Measurements from ENCODE around the gene NCAPH2. TPM values are rescaled to one million over a fixed set of nuclear protein-coding genes. Genes with fewer than 3 reads are reported as not detected.

The NCAPH2 gene
- total RNA-seq, 2 donors from 2014 or later = 27.4 to 71.5 TPM

- no peak for DNase-seq
- intact Hi-C loops (cut with DNase I) = no loop called here
- H3K27me3 ChIP-seq = no peaks in the 10 kb centered on the region
- H3K27ac ChIP-seq = no peak overlapping the region
- H3K9ac ChIP-seq (ENCODE audit: low read depth in 2 of 2, low read length in 2 of 2) = no peak overlapping the region
- TF ChIP-seq CTCF (IDR thresholded peaks at IDR 0.05) = no peak
- H3K4me1 ChIP-seq = peaks cover 31% of the 10 kb centered on the region
- no peaks in the 10 kb centered on the region for H3K9me3 ChIP-seq
- H3K36me3 ChIP-seq = peaks cover 40% of the 10 kb centered on the region
- H3K4me3 ChIP-seq = no peak overlapping the region
Measured at GRCh38 chr22:50467341-50467740, 40.7 kb upstream of the NCAPH2 start.

- DNase-seq = no peak
- intact Hi-C loops (cut with DNase I) = no loop called here
Measured at GRCh38 chr22:50467773-50468440, 40.1 kb upstream of the NCAPH2 start.

GRCh38 chr22:50468626-50469025 lies 39.4 kb upstream of the NCAPH2 start:
- Histone ChIP-seq H3K9me3 (no peaks in the 10 kb centered on the region), H3K36me3 (peaks cover 30% of the 10 kb centered on the region), H3K4me1 (peaks cover 41% of the 10 kb centered on the region), H3K9ac (ENCODE audit: low read depth in 2 of 2, low read length in 2 of 2) (peak overlapping the region; percentile 57 to 81), H3K27ac (no peak overlapping the region), H3K27me3 (no peaks in the 10 kb centered on the region), H3K4me3 (no peak overlapping the region)
- no peak for TF ChIP-seq CTCF (IDR thresholded peaks at IDR 0.05)
- DNase-seq = no peak
- intact Hi-C loops (cut with DNase I) = no loop called here

More at GRCh38 chr22:50467773-50468440, 40.1 kb upstream of the NCAPH2 start:
- H3K27ac ChIP-seq = no peak overlapping the region
- H3K36me3 ChIP-seq = peaks cover 36% of the 10 kb centered on the region
- peaks cover 35% of the 10 kb centered on the region for H3K4me1 ChIP-seq
- H3K27me3 ChIP-seq = no peaks in the 10 kb centered on the region
- no peak for TF ChIP-seq CTCF (IDR thresholded peaks at IDR 0.05)
- no peak overlapping the region for H3K9ac ChIP-seq (ENCODE audit: low read depth in 2 of 2, low read length in 2 of 2)
- H3K4me3 ChIP-seq = no peak overlapping the region
- H3K9me3 ChIP-seq = no peaks in the 10 kb centered on the region

GRCh38 chr22:50469377-50470305 lies 38.4 kb upstream of the NCAPH2 start:
- Histone ChIP-seq H3K9me3 (no peaks in the 10 kb centered on the region), H3K4me3 (no peak overlapping the region), H3K27me3 (no peaks in the 10 kb centered on the region), H3K9ac (ENCODE audit: low read depth in 2 of 2, low read length in 2 of 2) (peak overlapping the region; percentile 64 to 81), H3K36me3 (peaks cover 21% of the 10 kb centered on the region), H3K27ac (peak overlapping the region; percentile 91), H3K4me1 (peaks cover 44% of the 10 kb centered on the region)
- intact Hi-C loops (cut with DNase I) = no loop called here
- peak; percentile 95 for DNase-seq
- no peak for TF ChIP-seq CTCF (IDR thresholded peaks at IDR 0.05)

GRCh38 chr22:50470491-50470890 lies 37.5 kb upstream of the NCAPH2 start:
- TF ChIP-seq CTCF (IDR thresholded peaks at IDR 0.05) = no peak
- peaks cover 48% of the 10 kb centered on the region for H3K4me1 ChIP-seq
- H3K9ac ChIP-seq (ENCODE audit: low read depth in 2 of 2, low read length in 2 of 2) = peak overlapping the region; percentile 64 to 81
- peak overlapping the region; percentile 1 for H3K4me3 ChIP-seq
- H3K27ac ChIP-seq = peak overlapping the region; percentile 91
- H3K27me3 ChIP-seq = no peaks in the 10 kb centered on the region
- intact Hi-C loops (cut with DNase I) = no loop called here
- H3K9me3 ChIP-seq = no peaks in the 10 kb centered on the region
- H3K36me3 ChIP-seq = peaks cover 16% of the 10 kb centered on the region
- peak; percentile 71 for DNase-seq

All from colonic mucosa (tissue), 4 donors.